Daoy (cell line): ENCODE measurements around the gene AGBL4. TPM values are rescaled to one million over a fixed set of nuclear protein-coding genes. Genes with fewer than 3 reads are reported as not detected.

ENCODE experiments used
- DNase-seq: peaks from one replicate; pipeline ENCODE4 v3.0.0-alpha.2; 2015; ENCODE audit warnings: low read depth
- total RNA-seq: library from RNA; depleted of rRNA; stranded (reverse); fragments of >200 nt; shearing (Covaris generic); gene quantifications from 2 replicates; pipeline ENCODE4 v1.2.3, GENCODE V29; 2014

AGBL4 gene
- total RNA-seq, 1 experiment from 2014 or later, result not detected

DNA sequence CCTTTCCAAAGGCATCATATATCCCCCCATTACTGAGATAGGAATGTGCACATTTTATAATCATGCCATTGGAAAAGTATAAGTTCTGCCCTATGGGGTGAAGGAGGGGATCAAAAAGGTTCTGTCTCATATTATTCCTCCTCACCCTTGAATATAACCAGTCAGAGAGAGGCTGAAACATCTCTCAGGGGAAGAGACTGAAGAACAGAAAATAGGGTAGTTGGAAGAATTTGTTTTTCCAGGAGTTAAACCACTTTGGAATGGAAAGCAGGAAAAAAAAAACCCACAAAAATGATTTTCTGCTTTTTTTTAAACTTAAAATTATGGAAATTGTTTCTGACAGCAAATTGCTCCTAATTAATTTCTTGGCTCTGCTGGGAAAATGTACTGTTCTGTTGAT, 1194.3 kb downstream of the AGBL4 start:
- DNase-seq, result no peak

DNA sequence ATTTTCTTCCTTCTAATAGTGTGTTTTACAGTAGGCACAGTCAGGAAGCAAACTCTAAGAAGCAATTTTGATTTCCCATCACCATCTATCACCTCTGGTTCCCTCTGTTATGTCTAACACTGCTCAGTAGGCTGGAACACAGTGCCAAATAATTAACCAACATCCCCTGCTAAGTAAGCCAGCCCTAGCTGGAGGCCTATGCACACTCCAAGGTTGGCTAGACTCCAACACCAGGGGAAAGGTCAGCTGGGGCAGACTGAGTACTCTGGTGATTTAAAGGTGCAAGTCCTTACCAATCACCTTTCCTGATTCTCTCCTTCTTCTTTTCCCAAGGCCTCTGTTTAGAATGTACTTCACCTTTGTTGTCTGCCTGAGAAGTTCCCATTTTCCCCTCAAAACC, 1200.6 kb downstream of the AGBL4 start:
- peak; percentile 3 for DNase-seq

DNA sequence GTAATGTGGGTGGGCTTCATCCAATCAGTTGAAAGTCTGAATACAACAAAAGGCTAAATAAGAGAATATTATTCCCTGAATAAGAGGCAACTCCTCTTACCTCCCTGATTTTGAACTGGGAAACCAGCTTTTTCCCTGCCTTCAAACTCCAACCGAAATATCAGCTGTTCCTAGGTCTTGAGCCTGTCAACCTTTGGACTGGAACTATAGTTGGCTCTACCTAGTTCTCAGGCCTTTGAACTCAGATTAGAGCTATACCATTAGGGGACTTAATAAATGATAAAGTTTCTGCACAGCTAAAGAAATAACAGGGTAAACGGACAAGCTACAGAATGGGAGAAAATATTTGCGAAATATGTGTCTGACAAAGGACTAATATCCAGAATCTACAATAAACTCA, 1203.3 kb downstream of the AGBL4 start:
- DNase-seq, result no peak

DNA sequence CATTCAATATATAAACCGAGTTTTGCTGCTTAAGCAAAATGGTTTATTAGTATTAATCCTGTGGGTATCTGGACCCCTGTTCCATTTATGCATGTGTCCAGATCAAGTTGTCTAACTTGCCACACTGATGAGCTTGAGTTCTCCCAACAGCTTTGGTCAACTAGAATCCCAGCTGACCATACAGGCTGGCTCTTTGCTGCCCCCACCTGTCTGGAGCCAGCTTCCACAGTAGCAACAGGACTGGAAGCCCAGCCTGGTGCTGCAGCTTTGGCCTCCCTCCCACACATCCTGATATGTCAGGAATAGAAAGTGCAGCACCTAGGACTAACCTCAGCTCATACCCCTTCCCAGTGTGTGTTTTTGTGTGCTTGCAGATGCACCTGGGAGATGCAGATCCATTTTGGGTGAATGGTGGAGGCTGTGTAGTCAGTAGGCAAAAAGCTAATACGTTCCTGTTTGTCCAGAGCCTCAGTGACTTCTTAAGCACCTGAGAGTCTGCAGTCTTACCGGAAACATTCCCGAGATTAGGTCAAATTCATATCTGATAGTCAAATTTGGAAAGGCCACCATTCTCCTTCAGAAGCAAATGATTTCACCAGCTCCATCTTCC, 1206.1 kb downstream of the AGBL4 start:
- peak; percentile 34 for DNase-seq

DNA sequence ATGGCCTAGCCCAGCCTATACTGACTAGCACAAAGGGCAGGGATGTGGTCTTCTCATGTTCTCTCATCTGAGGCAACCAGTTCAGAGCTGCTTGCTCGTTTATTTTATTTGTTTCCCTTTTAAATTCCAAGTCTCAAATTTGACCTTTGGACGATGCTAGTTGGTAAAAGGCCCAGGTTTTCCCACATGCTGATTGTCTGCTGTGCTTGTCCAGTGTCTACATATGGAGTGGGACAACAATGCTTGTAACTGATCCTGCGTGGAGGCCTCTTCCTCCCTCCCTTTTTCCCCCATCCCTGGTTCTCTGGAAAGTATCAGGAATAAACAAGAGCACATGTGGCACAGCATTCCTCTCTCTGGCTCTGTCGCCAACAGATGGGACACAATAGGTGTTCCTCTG, 1213.0 kb downstream of the AGBL4 start:
- DNase-seq, result no peak

DNA sequence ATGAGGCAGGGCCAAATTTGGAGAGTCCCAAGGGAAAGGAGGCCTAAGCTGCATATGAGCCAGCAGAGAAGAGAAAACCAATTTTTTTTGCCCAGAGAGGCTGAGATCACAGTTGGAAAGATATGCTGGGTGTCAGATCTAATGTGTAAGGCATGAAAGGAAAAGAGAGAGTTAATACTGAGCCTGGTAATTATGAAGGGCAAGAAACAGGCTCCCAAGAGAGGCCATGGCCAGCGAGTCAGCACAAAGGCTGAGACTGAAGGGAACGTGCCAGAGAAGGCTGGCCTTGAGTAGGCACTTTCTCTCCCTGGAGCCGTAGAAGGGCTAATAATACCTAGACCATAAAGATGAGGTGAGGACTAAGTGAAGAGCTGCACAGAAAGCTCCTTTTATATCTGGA, 1215.3 kb downstream of the AGBL4 start:
- DNase-seq, result no peak

DNA sequence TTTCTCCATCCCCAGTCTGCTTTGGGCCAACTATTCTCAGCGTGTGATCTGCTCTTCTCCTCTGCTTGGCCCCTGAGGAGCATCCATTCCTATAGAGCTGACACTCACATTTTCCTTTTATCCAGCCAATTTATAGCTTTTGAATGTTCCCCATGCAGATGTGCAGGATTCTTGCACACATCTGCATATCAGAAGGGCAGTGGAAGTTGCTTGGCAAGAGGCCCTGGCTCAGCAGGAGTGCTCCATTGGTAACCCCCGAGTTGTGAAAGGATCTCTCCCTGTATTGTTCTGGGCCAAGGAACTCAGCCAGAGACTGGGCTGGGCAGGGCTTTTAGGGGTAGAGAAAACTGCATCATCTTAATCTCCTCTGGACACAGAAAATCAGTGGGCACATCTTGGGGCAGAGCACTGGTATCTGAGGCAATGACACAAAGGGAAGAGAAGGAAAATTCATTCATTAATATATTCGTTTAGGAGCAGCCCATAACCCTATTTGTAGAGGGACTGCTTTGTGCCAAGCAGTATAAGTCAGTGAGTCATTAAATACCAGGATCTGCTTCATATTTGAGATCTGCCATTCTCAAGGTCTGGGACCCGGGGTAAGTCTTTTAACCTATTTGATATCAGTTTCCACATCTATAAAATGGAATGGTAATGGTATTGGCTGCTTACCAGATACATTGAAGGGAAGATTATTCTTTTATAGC, 1216.0 kb downstream of the AGBL4 start:
- no peak for DNase-seq

DNA sequence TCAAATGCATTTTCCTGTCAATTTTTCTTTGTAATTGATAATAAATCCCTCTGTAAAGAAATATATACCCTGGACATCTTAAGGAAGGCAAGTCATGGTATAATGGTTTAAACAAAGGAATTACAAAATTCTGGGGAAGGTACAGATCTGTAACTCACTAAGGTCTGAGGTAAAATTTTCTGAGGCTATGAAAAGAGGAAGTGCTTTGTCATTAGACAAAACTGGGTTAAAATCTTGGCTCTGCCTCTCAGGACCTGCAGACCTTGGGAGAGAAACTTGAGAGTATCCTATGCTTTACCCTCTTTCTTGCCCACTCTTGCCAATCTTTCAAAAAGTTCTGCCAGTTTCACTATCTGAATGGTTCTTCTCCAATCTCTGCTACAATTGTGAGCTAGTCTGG, 1220.3 kb downstream of the AGBL4 start:
- no peak for DNase-seq

DNA sequence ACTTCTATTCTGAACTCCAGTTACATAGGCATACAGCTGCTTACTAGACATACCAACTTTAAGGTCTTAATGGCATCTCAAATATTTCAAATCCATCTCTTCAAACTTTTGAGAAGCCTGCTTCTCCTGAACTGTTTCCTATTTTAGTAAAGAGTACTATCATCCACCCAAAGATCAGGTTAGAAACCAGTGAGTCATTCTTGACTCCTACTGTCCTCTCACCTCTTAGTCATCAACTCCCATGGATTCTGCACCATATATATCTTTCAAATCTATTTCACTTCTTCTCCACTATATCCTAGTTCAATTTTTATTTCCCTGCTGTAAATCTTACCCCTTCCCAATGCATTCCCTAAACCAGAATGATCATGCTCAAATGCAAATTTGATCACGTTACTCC, 1228.9 kb downstream of the AGBL4 start:
- no peak for DNase-seq

DNA sequence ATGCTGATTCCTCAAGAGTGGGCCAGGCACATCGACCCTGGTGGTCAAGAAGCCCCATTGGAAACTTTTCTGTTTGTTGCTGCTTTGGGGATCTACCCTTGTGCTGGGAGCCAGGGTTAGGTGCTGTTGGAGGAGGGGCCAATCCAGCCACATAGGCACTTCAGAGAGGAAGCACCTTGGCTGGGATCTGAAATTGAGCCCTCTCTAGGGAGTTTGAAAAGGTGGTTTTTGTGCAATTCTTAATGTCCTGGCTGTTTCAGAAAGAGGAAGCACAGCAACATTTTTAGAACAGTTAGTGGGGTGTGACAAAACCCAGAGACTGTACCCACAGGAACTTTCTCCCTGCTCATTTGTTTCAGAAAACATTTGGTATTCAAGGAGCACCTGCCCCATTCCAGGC, 1229.9 kb downstream of the AGBL4 start:
- no peak for DNase-seq

DNA sequence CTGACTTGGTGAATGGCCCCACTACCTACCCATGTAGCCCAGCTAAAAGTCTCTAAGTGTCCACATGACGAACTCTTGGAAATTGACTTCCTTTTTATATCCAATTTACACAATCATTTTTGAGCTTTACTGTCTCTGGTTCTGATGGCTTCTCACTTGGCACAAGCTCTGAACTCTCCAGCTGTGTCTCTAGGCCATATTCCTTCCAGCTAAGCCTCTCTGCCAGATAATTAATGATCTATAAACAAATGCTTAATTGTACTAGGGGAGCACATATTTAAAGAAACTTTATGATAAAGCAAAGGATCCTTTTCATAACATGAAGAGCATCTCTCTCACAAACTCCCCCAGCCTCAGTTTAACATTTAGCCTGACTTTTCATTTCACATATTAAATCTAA, 1230.8 kb downstream of the AGBL4 start:
- DNase-seq, result no peak

DNA sequence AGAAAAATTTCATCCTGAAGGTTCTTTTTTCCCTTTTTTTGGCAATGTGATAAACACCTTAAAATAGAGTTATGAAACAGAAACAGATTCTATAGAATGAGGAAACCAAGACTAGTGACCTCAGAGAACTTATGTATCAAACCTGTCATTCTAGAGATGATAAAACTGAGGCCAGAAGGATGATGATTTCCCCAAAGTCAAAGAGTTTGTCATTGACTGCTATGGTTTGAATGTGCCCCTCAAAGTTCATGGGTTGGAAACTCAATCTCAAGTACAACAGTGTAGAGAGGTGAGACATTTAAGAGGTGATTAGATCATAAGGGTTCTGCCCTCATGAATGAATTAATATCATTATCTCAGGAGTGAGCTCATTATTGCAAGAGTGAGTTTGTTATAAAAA, 1233.4 kb downstream of the AGBL4 start:
- DNase-seq, result no peak

DNA sequence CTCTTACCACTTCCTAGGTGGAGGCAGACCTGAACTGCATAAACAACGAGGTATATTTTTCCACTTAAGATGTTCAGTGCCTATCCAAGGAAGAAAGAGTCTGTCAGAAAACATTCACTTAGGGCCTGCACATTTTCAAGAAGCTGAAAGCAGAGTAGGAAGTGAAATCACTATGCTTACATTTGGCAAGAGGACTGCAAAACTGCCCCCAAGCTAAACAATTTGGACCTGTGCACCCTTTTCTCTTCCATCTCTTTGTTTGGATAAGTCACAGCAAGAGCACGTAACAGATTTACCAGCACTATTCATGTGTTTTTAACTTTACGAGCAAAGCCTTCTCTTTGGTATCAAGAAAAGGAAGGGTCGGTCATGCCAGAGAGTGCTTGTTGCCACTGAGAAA, 1233.9 kb downstream of the AGBL4 start:
- no peak for DNase-seq

DNA sequence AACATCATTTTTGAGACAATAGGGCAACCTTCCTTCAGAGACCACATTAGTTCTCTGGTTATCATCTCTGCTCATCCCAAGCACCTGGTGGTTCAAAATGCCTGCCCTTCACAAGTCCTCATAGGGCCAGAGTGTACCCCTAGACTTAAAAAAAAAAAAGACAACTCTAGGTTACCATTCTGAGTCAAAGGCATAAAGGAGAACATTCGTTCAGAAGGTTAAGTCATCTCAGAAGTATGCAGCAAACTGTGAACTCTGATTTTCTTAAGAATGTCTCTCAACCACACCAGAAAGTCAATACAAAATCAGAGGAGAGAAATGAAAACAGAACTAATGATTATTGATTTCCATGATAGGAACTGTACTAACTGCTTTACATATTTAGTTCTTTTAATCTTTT, 1237.9 kb downstream of the AGBL4 start:
- DNase-seq, result no peak

DNA sequence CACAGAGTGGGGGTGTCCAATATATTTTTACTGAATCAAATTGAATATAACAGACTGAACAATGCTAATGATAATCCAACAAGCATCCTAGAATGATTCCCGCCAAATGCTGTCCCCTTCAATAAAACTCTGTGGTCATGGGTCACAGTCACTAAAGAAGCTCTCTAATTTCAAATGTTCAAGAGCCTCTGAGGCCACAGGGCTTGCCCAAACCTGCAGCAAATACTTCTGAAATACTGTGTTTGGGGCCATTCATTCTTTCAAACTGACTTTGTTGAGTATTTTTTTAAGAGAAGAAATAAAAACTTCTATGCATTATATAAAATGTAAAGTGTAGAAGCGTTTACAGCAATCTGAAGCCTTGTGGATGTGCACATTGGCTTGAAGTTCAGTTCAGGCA, 1239.5 kb downstream of the AGBL4 start:
- no peak for DNase-seq

DNA sequence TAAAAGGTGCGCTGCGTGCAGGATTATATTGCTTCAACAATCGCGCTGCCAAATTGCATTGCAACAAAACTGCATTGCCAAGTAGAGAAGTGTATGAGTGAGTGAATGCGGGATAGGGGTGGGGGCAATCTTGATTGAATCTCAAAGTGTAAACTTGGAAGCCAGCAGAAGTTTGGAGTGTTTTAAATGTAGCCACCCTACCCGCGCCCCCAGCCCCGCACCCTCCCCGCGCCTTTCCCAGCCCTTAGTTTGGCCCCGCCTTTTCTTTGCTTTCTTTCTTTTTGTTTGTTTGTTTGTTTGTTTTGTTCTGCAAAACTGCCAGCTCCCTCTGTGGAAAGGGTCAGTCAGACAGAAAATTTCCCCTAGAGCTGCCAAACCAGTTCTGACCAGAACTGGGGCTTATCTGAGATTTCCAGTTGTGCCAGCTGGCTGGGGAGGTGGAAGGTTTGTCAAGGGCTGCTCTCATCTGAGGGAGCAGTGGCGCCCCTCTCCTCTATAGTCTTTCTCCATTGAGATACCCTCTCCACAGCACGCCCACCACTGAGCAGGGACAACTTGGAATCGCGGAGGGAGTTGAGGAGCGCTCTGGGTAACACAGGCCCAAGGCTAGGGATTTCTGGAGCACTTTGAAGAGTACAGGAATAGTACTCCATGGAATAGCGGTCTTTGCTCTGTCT, 1246.4 kb downstream of the AGBL4 start:
- no peak for DNase-seq

DNA sequence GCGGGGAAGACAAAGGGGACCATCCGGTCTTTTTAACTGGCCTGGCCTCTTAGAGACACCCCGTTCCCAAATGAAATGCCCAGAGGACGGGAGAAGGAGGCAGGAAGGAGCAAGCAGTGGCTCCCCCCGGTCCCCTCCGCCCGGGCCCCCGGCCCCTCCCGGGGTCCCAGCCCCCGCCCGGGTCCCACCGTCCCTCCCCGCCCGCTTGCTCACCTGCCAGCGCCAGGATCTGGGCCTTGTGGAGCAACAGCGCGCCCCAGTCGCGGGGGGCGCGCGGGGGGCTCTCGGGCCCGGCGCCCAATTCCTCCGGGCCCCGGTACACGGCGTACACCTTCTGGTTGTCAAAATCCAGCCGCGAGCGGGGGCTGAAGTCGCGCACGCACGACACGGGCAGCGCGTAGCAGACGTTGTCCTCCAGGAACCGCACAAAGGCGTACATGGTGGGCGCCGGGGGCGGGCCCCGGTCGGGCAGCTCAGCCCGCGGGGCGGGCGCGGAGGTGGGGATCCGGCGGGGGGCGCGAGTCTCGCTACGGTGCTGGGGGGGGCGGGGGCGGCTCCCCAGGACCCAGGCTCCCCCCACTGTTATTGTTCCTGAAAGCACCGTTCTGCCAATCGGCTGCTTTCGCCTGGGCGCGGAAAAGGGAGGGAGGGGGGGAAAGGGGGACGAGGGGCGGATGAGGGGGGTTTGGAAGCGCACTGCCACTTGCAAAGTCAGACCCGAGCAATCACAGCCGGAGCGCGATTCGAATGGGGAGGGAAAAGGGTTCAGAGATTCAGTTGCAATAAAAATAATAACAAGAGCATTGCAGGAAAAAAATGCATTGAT, 1247.1 kb downstream of the AGBL4 start, which contains the start of gene BEND5:
TSS of gene BEND5 (minus strand) at position 499 of the 826 bp plus-strand sequence. CDS start at position 439, 60 bp downstream.
- peak; percentile 68 for DNase-seq

DNA sequence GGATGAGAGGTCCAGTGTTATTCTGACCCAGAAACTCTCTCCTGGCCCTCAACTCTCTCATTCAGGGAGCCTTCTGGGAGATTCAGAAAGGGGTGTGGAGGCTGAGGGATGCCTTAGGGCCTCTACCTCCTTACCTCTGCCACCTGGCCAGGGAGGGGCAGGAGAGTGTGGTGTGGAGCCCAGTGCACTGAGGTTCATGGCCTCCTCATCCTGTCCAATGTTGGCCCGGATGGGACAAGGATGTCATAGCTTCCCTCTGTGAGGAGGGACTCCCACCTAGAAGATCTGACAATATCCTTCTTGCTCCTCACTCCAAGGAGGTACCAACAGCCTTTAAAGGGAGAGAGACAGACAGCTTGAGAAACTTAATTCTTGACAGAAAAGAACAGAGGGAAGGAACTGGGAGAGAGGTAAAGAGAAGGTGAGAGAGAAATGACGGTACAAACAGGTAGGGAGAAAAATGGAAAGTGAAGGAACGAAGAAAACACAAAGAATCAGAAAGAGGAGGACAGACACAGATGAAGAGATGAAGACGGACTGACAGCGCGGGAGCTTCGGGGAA, 1247.8 kb downstream of the AGBL4 start:
- DNase-seq, result no peak

DNA sequence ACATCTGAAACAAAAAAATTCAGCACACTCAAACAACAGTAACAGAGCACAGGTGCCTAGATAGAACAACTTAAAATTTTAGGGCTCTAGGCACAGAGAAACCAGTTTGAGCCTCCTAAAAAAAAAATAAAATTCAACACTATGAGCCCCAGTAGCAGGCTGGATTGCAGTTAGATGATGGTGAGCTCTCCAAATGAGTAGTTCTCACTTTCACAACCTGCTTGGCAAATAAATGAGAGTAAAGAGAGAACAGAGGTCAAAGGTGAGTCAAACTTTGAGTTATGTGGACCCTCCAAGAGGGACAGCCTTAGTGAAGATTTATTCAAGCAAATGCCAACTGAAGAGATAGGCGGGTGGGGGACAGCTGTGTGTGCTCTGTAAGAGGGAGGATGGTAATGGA, 1250.6 kb downstream of the AGBL4 start:
- DNase-seq, result no peak

DNA sequence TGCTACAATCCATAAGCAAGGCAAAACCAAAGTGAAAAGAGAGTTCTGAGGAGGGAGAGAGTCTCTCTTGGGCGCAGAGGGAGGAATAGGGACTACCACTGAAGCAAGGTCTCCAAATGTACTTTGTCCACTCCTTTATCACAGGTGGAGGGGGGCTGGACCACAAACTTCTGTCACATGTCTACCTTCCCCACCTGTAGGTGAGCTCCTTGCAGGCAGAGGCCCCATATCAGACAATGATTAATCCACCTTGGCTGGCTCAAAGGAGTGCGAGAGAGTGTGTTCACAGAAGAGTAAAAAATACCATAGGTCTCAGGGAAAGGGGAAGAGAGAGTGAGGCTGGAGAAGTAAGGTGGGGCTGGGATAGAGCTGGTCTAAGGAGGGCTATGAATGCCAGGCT, 1251.5 kb downstream of the AGBL4 start:
- no peak for DNase-seq

DNA sequence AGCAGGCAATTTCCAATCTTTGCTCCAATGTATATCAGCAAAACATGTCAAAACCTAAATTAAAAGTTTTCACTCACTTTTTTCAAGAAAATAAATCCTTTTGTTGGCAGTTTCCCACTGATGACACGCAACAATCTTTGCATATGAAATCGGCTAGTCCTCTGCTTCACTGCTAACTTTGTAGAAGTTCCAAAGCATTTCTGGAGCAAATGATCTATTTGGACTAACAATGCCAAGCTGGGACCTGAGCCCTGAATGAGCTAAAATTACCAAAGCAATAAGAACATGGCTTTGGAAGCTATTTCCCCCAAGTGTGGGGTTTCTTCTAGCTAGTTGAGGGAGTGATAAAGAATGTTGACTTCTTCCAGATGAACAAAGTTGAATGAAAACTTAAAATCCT, 1252.2 kb downstream of the AGBL4 start:
- no peak for DNase-seq

DNA sequence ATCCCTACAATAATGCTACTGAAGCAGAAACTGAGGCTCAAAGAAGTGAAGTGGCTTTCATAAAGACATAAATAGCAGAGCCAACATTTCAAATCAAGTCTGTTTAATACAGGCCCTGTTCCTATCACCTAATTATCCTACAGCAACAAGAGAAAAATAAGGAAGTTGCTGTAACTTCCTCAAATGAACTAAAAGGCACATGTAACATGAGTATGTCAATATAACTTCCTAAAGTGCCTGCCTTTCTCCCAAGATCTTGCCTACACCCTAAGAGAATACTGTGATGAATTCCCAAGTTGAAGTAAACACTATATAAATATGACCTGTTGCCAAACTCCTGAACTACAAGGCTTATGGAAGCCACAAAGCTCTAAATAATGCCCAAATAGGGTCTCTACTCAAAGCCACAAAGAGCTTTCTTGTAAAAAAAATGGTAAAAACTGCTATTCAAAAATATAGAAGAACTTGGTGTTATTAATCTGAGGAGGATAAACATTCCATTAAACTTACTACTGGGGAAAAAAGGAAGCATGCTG, 1255.7 kb downstream of the AGBL4 start:
- DNase-seq, result no peak
